ENCODE data around the gene SPNS3. TPM values are rescaled to one million over a fixed set of nuclear protein-coding genes. Genes with fewer than 3 reads are reported as not detected.

SPNS3 gene
- total RNA-seq, 1 experiment from 2014 or later, result 0.37 TPM

DNA sequence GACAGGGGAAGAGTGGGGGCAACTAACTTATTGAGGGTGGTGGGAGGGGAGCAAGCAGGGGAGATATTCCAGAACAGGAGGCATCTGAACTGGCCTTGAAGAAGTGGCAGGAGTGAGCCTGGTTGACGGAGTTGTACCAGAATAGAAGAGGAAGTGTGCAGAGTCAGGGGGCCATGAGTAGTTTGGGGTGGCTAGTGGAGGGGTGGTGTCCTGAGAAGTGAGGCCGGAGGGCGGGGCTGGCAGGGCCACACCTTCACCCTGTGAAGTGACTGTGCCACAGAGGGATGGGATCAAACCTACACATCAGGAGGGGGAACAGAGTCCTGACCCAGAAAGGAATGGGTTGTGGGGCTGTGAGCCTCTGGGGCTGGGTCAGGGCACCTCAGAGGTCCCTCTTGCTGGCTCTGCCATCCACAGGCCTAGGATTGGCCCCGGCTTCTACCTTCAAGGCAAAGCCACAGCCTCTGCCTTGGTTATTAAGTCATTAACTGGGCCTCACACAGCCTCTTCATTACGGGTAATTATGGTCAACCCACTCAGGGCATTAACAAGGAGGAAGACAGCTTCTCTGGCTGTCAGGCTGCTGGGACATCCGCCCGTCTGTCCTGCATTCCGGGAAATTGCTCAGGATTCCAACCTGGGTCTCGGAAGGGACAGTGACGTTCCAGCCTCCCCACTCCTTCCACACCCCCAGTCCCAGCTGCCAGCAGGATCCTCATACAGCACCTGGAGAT, 77.6 kb downstream of the SPNS3 start:
- DNase-seq (ENCODE audit: low read depth, low spot score), result no peak
- H3K9me3 ChIP-seq (ENCODE audit: control insufficient read depth in 1 of 2, insufficient read depth in 1 of 2, low read depth in 1 of 2, low read length in 2 of 2), result no peaks in the 10 kb centered on the region
- ChIA-PET RAD21 (ENCODE audit: low non-redundant PET in 1 of 2, low total read pairs in 2 of 2, uncharacterized antibody in 2 of 2, unreplicated experiment in 2 of 2) (no interaction called here), POLR2A (no interaction called here), CTCF (no interaction called here)
- H4K20me1 ChIP-seq (ENCODE audit: insufficient read depth), result no peaks in the 10 kb centered on the region
- intact Hi-C loops (cut with micrococcal nuclease), result no loop called here
- no peak overlapping the region for H3K4me3 ChIP-seq (replicated peaks in 1 of 2; ENCODE audit: low read depth in 1 of 2, low read length in 2 of 2)
- no peak overlapping the region for H3K27ac ChIP-seq (ENCODE audit: low read depth, low read length)
- ATAC-seq, result no peak
- H3K9ac ChIP-seq (ENCODE audit: low read length), result no peak overlapping the region
- no peak overlapping the region for H3K4me2 ChIP-seq (ENCODE audit: low read length)
- no peaks in the 10 kb centered on the region for H3K36me3 ChIP-seq (ENCODE audit: control insufficient read depth in 1 of 2, insufficient read depth in 2 of 2, low read length in 2 of 2)
- H3K79me2 ChIP-seq (ENCODE audit: insufficient read depth, low read length), result no peaks in the 10 kb centered on the region
- H3K27me3 ChIP-seq (ENCODE audit: insufficient read depth, low read length), result no peaks in the 10 kb centered on the region
- no TSS peak for BruUV-seq (replicated peaks)
- TF ChIP-seq MAX (IDR thresholded peaks at IDR 0.05) (no peak), SRF (IDR thresholded peaks at IDR 0.05; ENCODE audit: low read depth) (no peak), REST (IDR thresholded peaks at IDR 0.05; ENCODE audit: low read depth) (no peak), RAD21 (IDR thresholded peaks at IDR 0.05; ENCODE audit: low read depth) (no peak), POLR2AphosphoS5 (IDR thresholded peaks at IDR 0.05; ENCODE audit: low read depth, low read length) (no peak), ATF3 (IDR thresholded peaks at IDR 0.05) (no peak), SP1 (IDR thresholded peaks at IDR 0.05; ENCODE audit: low read depth) (no peak), POLR2A (IDR thresholded peaks at IDR 0.05; ENCODE audit: borderline replicate concordance, extremely low read depth, insufficient read depth, insufficient read length) (no peak), ZNF274 (IDR thresholded peaks at IDR 0.05; ENCODE audit: low read depth, low read length) (no peak)
- TF ChIP-seq, protein P1, sequence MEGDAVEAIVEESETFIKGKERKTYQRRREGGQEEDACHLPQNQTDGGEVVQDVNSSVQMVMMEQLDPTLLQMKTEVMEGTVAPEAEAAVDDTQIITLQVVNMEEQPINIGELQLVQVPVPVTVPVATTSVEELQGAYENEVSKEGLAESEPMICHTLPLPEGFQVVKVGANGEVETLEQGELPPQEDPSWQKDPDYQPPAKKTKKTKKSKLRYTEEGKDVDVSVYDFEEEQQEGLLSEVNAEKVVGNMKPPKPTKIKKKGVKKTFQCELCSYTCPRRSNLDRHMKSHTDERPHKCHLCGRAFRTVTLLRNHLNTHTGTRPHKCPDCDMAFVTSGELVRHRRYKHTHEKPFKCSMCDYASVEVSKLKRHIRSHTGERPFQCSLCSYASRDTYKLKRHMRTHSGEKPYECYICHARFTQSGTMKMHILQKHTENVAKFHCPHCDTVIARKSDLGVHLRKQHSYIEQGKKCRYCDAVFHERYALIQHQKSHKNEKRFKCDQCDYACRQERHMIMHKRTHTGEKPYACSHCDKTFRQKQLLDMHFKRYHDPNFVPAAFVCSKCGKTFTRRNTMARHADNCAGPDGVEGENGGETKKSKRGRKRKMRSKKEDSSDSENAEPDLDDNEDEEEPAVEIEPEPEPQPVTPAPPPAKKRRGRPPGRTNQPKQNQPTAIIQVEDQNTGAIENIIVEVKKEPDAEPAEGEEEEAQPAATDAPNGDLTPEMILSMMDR (IDR thresholded peaks at IDR 0.05 in 2 of 3, conservative IDR thresholded peaks at IDR 0.05 in 1 of 3; ENCODE audit: borderline replicate concordance in 1 of 3, insufficient read depth in 1 of 3, low read depth in 2 of 3, low read length in 2 of 3), result no peak
- H3K4me1 ChIP-seq (ENCODE audit: control insufficient read depth in 1 of 2, insufficient read depth in 2 of 2, low read length in 2 of 2), result peaks cover 21 to 31% of the 10 kb centered on the region in 2 experiments
- H3K9me2 ChIP-seq (ENCODE audit: insufficient read depth), result no peaks in the 10 kb centered on the region
- no peak overlapping the region for H2AFZ ChIP-seq (ENCODE audit: low read depth, low read length, poor library complexity, severe bottlenecking)

Measured in HCT116 (cell line).